Activated CD4-positive, alpha-beta T cell treated with anti-CD3 and anti-CD28 coated beads, Interleukin-2, Interleukin-4, amounts not matched to agents 100 ng/mL and 50 ng/mL, durations not matched to agents 16 hours and 8 hours (primary cell): ENCODE data around the gene MAMLD1.

Experiments
- DNase-seq: peaks from one replicate; pipeline ENCODE4 v3.0.0-alpha.2; 2020; ENCODE audit warnings: low spot score

Gene MAMLD1

DNA sequence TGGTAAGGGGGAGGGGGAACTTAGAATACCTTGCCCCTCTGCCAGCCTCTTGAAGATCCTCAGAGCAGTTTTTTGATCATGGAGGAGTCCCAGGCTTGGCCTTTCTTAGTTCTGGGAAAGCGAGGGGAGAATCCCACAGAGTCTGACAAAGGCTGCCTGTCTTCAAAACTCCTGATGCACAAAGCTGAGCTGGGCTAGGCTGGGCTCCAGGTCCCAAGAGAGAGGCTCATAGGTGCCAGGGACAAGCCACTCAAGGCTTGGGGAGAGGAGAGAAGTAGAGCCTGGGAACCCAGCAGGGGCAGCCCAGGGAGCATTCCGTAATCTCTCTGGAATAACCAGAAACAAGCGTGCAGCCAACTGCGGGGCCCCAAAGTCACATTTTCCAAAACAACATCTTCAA lies 168.3 kb downstream of the MAMLD1 start:
- DNase-seq = no peak

DNA sequence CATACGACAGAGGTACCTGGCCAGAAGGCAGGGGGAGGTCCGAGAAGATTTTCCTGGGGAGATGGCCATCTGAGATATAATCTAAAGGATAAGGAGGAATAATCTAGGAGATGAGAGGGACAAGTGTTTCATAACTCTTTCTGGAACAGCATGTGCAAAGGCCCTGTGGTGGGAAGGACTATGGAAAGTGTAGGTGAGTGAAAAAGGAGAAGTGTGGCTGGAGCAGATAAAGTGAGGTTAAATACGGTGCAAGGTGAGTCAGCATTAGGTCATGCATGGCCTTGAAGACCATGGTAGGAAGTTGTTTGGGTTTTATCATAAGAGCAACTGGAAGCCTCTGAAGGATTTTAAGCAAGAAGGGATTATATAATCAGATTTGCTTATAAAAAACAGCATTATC lies 170.7 kb downstream of the MAMLD1 start:
- no peak for DNase-seq

DNA sequence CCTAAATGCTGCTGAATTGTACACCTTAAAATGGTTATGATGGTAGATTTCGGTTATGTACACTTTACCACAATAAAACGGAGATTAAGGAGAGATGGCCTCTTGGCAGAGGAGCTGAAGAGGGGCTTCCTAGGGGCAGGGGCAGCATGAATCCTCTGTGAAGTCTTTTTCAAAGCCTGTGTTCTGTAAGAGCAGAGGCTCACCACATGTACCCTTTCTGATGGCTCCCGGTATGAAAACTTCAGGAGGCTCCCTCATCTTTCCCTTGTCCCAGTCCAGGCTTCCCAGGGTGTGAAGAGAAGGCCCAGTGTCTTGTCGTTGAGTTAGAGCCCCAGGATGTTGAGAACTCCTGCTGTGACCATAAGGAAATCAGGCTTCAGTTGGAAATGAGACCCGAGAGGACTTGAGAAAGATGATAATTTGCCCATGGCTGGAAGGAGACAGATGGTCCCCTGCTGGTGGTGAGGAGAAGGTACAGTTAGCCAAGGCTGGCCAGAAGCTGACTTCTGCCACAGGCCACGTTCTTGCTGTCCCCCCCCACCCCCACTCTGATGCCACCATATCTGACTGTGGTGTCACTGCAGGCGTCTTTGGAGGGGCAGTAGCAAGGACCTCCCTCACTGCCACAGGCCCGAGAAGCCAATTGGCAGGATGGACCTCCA lies 173.5 kb downstream of the MAMLD1 start:
- no peak for DNase-seq

DNA sequence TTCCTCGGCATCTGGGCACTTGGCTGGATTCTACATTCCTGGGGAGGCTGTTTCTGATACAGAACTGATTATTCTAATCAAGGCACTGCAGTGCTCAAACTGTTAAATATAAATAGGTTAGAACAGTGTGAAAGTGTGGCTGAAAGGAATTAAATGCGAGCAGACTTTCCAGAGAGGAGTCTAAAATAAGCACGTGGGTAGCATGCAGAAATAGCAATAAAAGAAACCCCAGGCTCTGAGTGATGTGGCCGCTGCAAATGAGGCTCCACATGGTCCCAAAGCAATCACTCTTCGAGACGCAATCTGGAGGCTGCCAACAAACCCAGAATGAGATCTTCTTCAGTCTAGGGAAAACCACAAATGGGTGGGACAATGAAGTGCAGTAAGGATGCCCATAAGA lies 174.7 kb downstream of the MAMLD1 start:
- DNase-seq = no peak

DNA sequence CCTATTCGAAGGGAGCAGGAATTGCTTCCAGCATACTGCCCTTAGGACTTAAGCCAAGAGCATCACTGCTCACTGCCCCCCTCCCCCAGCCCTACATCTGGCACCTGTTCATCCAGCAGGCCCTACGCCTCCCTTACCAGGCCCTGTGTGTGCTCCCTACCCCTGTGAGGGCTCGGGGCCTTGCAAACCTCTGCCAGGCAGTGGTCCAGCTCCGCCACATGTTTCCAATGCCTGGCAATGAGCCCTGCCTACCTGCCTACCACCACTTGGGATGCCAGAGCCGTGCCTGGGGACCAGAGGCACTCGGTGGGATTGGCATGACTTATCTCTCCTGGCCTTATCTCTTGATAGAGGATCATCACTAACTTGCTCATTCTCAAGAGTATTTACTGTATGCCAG lies 177.8 kb downstream of the MAMLD1 start:
- no peak for DNase-seq

DNA sequence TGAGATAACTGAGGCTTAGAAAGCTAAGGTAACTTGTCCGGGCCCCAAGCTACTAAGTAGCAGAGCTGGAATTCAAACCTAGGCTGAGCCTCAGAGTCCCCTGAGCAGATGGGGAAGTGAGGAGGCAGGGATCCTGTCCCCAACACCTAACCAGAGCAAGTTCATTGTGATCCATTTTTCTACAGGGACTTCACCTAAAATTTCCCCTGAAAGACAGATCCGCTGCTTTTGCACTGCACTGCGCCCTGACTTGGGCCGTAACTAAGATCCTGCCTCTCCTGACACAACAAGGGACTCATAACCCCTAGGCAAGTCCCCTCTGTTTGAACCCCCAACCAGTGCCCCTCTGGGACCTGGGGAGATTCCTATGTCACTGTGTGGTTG lies 179.7 kb downstream of the MAMLD1 start:
- DNase-seq = no peak

DNA sequence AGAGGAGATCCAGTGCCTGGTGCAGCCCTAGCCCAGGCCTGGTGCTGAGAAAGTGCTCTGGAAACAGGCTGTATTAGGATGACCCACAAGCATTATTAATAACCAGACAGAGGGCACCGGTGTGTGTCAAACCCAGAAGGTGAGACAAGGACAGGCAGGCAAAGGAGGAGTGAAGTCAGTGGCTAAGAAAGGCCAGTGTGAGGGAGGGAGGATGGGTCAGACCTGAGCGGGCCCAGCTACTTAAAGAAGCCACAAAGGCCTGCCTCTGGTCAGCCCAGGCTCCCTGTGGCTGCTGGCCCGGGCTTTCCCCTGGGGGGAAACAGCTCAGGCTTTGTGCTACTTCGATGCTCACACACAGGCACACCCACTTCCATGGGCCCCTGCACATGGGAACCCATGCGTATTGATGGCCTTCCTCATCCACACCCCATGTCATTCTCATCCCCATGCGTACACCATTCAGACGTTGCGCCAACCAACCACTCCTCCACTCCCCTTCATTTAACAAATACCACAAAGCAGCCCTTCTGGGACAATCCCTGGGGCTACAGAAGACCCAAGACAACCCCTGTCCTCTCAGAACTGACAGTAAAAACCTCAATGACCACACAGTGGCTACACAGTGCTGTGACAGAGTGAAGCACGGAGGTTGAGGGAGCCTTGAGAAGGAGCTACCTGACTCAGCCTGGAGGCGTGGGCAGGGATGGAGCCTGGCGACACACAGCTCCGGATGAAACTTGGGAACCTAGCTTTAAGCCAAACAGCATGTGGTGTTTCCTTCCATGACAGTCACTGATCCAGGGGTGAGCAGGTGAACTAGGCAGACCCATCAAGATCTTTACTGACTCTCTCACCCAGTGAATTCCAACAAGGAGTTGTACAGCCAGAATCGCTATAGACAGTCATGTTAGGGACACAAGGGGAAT lies 180.4 kb downstream of the MAMLD1 start:
- DNase-seq = no peak

DNA sequence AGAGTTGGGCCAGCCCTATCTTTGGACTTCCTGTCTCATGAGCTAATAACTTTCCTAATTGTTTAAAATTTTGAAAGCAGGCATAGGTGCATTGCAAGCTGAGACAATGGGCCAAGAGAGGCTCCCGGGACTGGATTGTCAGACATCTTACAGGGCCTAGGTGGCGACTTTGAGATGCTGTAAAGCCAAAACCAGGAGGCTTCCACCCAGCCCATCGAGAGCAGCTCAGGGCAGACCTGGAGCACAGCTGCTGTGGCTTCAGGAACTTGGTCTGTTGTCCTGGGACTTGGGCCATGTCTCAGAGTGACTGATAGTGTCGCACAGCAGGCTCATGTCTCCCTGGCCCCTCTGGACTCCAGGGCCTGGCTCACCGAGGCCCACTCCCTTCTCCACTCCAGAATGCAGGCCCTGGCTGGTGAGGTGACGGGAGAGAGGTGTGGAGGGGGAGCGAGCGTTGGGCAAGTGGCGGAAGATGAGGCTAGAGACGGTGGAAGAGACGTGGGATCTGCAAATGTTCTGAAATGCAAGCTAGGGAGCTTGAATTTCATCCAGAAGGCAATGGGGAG lies 181.2 kb downstream of the MAMLD1 start:
- DNase-seq = no peak

DNA sequence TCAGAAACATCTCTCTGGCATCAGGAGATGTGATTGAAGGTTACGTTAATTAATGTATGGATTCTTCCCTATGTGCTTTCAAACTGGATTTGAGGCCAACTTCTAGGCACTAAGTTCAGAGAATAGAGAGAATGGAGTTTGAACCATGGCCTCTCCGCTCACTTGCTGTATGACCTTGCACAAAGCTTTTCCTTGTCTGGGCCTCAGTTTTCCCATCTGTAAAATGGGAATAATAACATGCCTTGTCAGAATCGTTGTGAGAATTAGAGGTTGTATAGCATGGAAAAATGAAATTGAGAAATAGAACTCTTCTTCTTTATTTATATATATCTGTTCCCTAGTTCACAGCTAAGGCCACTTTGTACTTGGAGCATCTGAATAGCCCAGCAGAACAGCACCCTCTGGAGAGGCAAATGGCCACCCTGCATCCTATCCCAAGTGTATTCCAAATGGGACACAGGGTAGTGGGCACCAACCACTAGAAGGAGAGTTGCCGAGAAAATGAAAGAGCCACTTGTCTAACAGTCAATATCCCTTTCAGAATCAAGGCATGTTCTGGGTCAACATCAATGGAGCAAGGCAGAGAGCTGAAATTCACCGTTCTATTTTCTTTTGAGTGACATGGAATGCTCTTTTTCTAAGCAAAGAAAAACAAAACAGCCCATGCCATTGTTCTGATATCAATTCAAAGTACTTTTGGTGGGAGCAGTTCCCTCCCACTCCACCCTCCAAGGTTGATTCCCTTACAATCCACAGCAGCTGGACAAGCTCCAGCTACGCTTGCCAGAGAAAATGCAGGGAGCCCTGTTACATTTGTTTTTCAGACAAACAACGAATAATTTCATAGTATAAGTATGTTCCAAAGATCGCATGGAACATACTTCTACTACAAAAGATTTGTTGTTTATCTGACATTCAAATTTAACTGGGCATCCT lies 182.0 kb downstream of the MAMLD1 start:
- DNase-seq = no peak

DNA sequence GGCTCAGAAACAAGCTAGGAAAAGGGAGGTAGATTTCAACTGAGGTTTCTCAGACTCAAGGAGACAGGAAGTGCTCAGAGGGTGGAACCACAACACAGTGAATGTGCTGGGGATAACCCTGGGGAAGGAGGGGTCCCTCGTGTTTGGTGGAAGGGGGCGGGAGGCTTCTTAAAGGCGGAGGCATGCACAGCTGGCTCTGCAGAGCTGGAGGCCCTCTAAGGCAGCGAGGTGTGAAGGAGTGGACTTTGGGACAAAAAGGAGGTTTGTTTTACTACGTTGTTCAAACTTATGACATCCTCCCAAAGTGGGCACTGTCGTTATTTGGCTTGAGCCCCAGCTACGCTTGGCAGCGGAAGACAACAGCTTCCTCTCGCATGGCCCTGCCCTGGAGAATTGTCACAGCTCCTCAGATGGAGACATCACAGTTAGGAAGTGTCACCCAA lies 183.6 kb downstream of the MAMLD1 start:
- DNase-seq = no peak

DNA sequence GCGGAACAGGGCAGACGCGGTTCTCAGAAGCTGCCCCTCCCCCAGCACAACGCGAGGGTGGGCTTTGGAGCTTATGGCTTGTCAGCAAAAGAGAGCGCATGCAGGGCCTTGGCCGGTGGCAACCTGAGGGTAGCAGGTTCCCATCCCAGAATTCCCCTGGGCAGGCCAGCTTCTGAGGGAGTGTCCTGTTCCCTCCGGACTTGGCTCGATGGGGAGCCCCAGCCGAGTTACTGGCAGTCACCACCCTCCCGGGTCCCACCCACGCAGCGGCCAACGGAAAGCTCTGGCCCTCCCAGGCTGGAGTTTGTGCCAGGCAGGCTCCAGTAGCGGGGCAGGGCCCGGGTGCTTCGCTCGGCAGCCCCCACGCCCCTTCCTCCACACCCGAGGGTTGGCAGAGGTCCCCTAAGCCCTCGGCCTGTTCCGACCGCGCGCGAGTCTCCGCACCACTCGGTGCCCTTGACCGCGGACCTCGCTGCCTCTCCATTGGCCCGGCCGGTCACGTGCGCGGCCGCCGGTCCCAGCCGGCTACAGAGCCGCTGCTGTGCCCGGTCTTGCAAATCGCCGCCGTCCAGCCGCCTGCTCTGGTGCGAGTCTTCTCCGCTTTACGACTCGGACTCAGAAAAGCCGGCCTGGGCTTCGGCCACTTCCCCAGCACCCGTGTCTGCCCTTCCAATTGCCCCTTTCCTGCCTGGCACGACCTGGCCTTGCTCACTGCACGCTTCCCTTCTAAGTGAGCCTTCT lies 184.4 kb downstream of the MAMLD1 start:
- DNase-seq = no peak

DNA sequence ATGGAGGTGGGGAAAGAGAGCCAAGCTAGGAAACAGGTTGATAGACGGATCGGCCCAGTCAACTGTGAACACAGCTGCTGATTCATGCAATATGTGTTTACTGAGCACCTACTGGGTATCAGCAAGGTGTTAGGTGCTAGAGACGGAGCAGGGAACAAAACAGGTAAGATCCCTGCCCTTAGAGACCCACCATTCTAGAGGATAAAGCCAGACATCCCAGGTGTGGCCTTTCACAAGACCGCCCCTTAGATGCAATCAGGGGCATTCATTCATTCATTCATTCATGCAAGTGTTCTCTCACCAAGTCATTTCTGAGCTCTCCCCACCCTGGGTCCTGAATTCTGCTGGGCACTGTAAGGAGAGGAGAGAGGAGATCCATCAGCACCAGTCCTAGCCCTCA lies 185.1 kb downstream of the MAMLD1 start:
- no peak for DNase-seq

DNA sequence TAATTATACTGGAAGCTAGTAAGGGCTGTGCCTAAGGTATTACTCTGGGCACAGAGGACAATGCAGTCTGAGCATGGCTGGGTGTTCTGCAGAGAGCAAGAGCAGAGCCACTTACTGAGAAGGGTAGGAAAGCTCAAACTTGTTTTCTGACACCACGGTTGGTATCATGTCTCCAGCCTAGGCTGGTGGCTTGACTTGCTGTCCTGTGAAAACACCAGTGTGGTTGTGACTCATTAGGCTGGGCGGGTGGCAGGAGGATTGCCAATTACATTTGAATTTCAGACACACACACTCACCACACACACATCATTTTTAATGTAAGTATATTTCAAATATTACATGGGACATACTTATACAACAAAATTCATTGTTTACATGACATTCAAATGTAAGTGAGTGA lies 185.6 kb downstream of the MAMLD1 start:
- peak; percentile 39 for DNase-seq

DNA sequence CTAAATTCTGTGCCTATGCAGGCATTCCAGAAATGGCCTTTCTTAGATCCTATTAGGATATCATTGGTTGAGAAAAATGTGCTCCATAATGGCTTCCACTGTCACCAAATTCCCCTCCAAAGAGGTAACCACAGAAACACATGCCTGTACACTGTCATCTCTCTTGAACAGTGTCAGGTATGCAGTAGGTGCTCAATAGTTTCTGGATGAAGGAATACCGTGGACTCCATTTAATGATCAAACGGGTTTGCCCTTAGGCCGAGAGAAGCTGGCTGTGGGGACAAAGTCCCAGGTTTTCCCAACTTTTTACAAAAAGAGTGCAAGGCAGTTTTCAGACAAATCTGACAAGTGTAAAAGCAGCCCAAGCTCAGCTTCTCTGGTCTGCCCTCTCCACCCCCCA lies 188.8 kb downstream of the MAMLD1 start:
- DNase-seq = no peak

DNA sequence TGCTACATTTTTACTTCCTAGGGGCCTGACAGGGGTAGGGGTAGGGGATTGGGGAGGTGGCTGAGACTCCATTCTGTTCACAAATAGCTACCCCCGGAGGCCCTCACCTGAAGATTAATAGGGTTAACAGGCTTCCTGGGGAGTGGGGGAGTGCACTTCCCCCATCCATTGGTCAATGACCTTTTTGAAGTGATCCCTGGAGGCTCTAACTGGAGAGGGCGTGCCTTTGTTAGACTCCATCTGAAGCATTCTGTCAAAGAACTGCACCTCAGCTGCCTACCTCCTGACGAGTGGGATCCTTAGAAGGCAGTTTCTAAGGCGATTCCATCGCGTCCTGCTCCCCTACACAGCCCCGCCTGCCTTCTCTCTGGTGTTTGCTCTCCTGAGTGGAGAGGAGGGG lies 195.3 kb downstream of the MAMLD1 start:
- DNase-seq = no peak
